Measurements from ENCODE around the gene FNIP1. TPM values are rescaled to one million over a fixed set of nuclear protein-coding genes. Genes with fewer than 3 reads are reported as not detected.

FNIP1 gene
- total and polyA plus RNA-seq, 9 of the 15 experiments (the other 6 are each of a cell fraction or from before 2014, with no cell fraction given) = 5.0 to 32.8 (median 18.4) TPM

DNA sequence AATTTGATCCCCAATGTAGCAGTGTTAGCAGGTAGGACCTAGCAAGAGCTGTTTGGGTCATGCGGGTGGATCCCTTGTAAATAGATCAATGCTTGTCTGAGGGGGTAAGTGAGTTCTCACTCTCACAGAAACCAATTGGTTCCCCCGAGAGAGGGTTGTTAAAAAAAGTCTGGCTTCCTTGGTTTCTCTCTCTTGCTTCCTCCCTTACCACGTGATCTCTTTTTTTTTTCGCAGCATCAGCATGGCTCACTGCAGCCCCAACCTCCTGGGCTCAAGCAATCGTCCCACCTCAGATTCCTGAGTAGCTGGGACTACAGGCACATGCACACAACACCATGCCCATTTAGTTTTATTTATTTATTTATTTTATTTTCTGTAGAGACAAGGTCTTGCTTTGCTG lies 188.2 kb downstream of the FNIP1 start (continued):
- TF ChIP-seq U2AF2 (optimal IDR thresholded peaks at IDR 0.05; ENCODE audit: low read depth, low read length) (no peak), ZNF316 (IDR thresholded peaks at IDR 0.05) (peak; percentile 84), TCFL5 (CRISPR knock-in tag; conservative IDR thresholded peaks at IDR 0.05) (no peak), COPS2 (conservative IDR thresholded peaks at IDR 0.05) (no peak), SMC3 (conservative IDR thresholded peaks at IDR 0.05; ENCODE audit: insufficient read depth, low read depth, low read length) (no peak), MAFK (IDR thresholded peaks at IDR 0.05; ENCODE audit: low read length) (no peak), ILF3 (IDR thresholded peaks at IDR 0.05; ENCODE audit: borderline replicate concordance) (no peak), L3MBTL2 (IDR thresholded peaks at IDR 0.05) (no peak), CBFA2T2 (conservative IDR thresholded peaks at IDR 0.05) (0 out of 2 replicates have a peak, but pooled peaks have one; percentile 8), RCOR1 (IDR thresholded peaks at IDR 0.05; ENCODE audit: borderline replicate concordance in 1 of 2, low read depth in 2 of 2, low read length in 2 of 2) (no peak), MAFG (tag; conservative IDR thresholded peaks at IDR 0.05) (0 out of 2 replicates have a peak, but pooled peaks have one; percentile 13), LEF1 (IDR thresholded peaks at IDR 0.05) (no peak), C11orf30 (IDR thresholded peaks at IDR 0.05; ENCODE audit: low read depth) (peak; percentile 47; the same call in 1 of the 2 replicates), ZNF436 (CRISPR knock-in tag; IDR thresholded peaks at IDR 0.05) (no peak), NCOA4 (IDR thresholded peaks at IDR 0.05; ENCODE audit: partially characterized antibody) (no peak), SMARCA5 (IDR thresholded peaks at IDR 0.05) (no peak), SLC30A9 (CRISPR knock-in tag; IDR thresholded peaks at IDR 0.05) (no peak), ZNF431 (CRISPR knock-in tag; IDR thresholded peaks at IDR 0.05) (no peak)
- TF ChIP-seq, protein P1, sequence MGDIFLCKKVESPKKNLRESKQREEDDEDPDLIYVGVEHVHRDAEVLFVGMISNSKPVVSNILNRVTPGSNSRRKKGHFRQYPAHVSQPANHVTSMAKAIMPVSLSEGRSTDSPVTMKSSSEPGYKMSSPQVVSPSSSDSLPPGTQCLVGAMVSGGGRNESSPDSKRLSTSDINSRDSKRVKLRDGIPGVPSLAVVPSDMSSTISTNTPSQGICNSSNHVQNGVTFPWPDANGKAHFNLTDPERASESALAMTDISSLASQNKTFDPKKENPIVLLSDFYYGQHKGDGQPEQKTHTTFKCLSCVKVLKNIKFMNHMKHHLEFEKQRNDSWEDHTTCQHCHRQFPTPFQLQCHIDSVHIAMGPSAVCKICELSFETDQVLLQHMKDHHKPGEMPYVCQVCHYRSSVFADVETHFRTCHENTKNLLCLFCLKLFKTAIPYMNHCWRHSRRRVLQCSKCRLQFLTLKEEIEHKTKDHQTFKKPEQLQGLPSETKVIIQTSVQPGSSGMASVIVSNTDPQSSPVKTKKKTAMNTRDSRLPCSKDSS (IDR thresholded peaks at IDR 0.05; ENCODE audit: low read depth, partially characterized antibody) = no peak
- TF ChIP-seq, protein P2, sequence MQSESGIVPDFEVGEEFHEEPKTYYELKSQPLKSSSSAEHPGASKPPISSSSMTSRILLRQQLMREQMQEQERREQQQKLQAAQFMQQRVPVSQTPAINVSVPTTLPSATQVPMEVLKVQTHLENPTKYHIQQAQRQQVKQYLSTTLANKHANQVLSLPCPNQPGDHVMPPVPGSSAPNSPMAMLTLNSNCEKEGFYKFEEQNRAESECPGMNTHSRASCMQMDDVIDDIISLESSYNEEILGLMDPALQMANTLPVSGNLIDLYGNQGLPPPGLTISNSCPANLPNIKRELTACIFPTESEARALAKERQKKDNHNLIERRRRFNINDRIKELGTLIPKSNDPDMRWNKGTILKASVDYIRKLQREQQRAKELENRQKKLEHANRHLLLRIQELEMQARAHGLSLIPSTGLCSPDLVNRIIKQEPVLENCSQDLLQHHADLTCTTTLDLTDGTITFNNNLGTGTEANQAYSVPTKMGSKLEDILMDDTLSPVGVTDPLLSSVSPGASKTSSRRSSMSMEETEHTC (IDR thresholded peaks at IDR 0.05) = no peak
- TF ChIP-seq, protein P3, sequence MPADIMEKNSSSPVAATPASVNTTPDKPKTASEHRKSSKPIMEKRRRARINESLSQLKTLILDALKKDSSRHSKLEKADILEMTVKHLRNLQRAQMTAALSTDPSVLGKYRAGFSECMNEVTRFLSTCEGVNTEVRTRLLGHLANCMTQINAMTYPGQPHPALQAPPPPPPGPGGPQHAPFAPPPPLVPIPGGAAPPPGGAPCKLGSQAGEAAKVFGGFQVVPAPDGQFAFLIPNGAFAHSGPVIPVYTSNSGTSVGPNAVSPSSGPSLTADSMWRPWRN (IDR thresholded peaks at IDR 0.05; ENCODE audit: low read depth) = no peak

Measured in K562 (cell line).